GM12875 (cell line): ENCODE results near the gene FNDC10.
A peak's percentile ranks its signal among the peaks of the same experiment; 100 is the strongest.

Experiments
- H3K4me3 ChIP-seq: one replicate; pipeline ENCODE4 v1.5.1; 2011; ENCODE audit warnings: low read depth, low read length, control low read depth
- TF ChIP-seq, protein P1 (sequence below): IDR thresholded peaks from 2 replicates; pipeline ENCODE4 v1.5.1; 2011; ENCODE audit warnings: low read depth, mild to moderate bottlenecking, control low read depth, inconsistent platforms, low read length, moderate library complexity, borderline replicate concordance; ENCODE audit not compliant: insufficient read depth

The FNDC10 gene

DNA sequence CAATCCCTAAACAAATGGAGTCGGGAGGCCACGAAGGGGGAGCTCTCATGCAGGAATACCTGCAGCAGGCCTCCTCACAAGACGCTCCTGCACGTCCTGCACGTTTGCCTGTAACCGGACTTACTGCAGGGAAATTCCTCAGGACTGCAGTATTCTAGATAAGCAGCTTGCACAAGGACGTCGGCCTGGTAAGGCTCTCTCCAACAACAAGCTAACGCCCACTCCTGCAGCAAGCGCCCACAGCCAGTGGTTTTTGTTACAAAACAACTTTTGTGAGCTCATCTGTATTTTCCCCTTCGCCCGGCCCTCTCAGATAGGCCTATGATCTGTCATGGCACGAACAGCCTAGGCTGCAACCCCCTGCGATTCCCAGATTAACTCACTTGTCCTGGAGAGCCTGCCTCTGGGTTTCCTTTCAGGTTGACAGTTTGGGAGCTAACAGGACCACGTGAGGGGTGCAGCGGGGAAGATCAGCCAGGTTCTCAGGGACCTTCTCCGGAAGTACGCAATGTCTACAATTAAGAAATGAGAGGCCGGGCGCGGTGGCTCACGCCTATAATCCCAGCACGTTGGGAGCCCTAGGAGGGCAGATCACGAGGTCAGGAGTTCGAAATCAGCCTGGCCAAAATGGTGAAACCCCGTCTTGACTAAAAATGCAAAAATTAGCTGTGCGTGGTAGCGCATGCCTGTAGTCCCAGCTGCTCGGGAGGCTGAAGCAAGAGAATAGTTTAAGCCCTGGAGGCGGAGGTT, 14.4 kb upstream of the FNDC10 start:
- TF ChIP-seq, protein P1, sequence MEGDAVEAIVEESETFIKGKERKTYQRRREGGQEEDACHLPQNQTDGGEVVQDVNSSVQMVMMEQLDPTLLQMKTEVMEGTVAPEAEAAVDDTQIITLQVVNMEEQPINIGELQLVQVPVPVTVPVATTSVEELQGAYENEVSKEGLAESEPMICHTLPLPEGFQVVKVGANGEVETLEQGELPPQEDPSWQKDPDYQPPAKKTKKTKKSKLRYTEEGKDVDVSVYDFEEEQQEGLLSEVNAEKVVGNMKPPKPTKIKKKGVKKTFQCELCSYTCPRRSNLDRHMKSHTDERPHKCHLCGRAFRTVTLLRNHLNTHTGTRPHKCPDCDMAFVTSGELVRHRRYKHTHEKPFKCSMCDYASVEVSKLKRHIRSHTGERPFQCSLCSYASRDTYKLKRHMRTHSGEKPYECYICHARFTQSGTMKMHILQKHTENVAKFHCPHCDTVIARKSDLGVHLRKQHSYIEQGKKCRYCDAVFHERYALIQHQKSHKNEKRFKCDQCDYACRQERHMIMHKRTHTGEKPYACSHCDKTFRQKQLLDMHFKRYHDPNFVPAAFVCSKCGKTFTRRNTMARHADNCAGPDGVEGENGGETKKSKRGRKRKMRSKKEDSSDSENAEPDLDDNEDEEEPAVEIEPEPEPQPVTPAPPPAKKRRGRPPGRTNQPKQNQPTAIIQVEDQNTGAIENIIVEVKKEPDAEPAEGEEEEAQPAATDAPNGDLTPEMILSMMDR: no peak

GRCh38 chr1:1613509-1614082, 13.7 kb upstream of the FNDC10 start:
- no peak overlapping the region for H3K4me3 ChIP-seq
- TF ChIP-seq, protein P1: no peak

More for the DNA sequence above, 14.4 kb upstream of the FNDC10 start:
- peak overlapping the region; percentile 89 for H3K4me3 ChIP-seq

DNA sequence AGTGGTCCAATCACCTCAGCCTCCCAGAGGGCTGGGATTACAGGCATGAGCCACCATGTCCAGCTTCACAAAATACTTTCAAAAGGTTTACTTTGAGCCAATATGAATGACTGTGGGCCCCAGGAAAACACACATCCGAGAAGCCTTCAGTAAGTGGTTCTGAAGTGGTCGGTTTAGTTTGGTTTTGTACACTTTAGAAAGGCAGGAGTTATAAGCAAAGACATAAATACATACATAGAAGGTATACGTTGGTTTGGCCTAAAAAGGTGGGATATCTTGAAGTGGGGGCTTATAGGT, 12.1 kb upstream of the FNDC10 start:
- TF ChIP-seq, protein P1: no peak
- no peak overlapping the region for H3K4me3 ChIP-seq

GRCh38 chr1:1610796-1611195, 10.9 kb upstream of the FNDC10 start:
- H3K4me3 ChIP-seq: no peak overlapping the region
- TF ChIP-seq, protein P1: no peak

DNA sequence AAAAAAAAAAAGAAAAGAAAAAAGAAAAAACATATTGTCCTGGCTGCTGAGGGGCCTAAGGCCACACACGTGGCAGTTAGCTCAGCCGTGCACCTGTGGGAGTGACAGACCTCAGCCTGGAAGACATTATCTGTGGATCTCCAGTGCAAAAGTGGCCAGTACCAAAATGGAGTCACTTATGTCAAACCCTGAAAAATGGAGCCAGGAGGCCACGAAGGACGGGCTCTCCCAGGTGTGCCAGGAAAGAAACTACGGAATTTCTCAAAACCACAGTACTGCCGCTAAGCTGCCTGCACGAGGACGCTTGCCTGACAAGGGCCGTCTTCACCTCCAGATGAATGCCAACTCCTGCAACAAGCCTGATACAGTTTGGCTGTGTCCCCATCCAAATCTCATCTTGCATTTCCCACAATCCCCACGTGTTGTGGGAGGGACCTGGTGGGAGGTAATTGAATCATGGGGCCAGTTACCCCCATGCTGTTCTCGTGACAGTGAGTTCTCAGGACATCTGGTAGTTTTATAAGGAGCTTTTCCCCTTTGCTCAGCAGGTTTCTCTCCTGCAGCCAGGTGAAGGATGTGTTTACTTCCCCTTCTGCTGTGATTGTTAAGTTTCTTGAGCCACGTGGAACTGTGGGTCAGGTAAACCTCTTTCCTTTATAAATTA, 10.0 kb upstream of the FNDC10 start:
- no peak overlapping the region for H3K4me3 ChIP-seq
- TF ChIP-seq, protein P1: no peak

DNA sequence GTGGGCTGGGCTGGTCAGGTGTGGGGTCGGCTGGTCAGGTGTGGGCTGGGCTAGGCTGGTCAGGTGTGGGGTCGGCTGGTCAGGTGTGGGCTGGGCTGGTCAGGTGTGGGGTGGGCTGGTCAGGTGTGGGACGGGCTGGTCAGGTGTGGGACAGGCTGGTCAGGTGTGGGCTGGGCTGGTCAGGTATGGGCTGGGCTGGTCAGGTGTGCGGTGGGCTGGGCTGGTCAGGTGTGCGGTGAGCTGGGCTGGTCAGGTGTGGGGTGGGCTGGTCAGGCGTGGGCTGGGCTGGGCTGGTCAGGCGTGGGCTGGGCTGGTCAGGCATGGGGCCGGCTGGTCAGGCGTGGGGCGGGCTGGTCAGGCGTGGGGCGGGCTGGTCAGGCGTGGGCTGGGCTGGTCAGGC, 6.3 kb upstream of the FNDC10 start:
- H3K4me3 ChIP-seq: no peak overlapping the region
- TF ChIP-seq, protein P1: no peak

- TF ChIP-seq, protein P1: no peak
- H3K4me3 ChIP-seq: no peak overlapping the region
Observed at GRCh38 chr1:1605724-1606123, 5.8 kb upstream of the FNDC10 start.
